AG04449 (cell line): ENCODE data around the gene SGF29.
A peak's percentile ranks its signal among the peaks of the same experiment; 100 is the strongest.

ENCODE experiments used
- CTCF ChIA-PET: fragments of 350-600 bp; formaldehyde crosslinking; extraction: SDS; loops from one replicate; lab custom pipeline; 2021; ENCODE audit warnings: antibody characterized with exemption; lab: Yijun Ruan, JAX
- POLR2A ChIA-PET: fragments of 400-600, 350-600 bp; formaldehyde crosslinking; extraction: SDS; loops from one replicate; lab custom pipeline; 2020; ENCODE audit warnings: antibody characterized with exemption, inconsistent platforms; lab: Yijun Ruan, JAX
- DNase-seq: peaks from one replicate; pipeline ENCODE4 v3.0.0-alpha.2; 2010; ENCODE audit warnings: low read depth, low spot score
- H3K4me3 ChIP-seq: 2 replicates; pipeline ENCODE4 v1.5.1; 2011; ENCODE audit warnings: low read depth, mild to moderate bottlenecking, control low read depth, low read length
- CTCF ChIP-seq: IDR thresholded peaks from one replicate; pipeline ENCODE4 v1.5.1; 2011; ENCODE audit warnings: mild to moderate bottlenecking, moderate library complexity, low read length, control low read depth, inconsistent platforms; ENCODE audit not compliant: insufficient read depth; ENCODE audit errors: missing control alignments

The SGF29 gene

GRCh38 chr16:28532940-28533647 lies 20.6 kb upstream of the SGF29 start:
- TF ChIP-seq CTCF = no peak

GRCh38 chr16:28534542-28535373 lies 19.0 kb upstream of the SGF29 start:
- H3K4me3 ChIP-seq = no peak overlapping the region
- ChIA-PET CTCF (no interaction called here), POLR2A (no interaction called here)
- TF ChIP-seq CTCF = no peak
- no peak for DNase-seq

More at GRCh38 chr16:28532940-28533647, 20.6 kb upstream of the SGF29 start:
- CTCF ChIA-PET = interaction anchor here (1.1 kb wide), 1 partner anchor 15 kb away, joined by 3 read pairs; no protein-coding TSS in a partner anchor
- H3K4me3 ChIP-seq = no peak overlapping the region
- POLR2A ChIA-PET = no interaction called here
- DNase-seq = no peak

- no peak for DNase-seq
- ChIA-PET POLR2A (interaction anchor here (1.2 kb wide), 1 partner anchor 17 kb away, joined by 3 read pairs; the partner anchor contains the start of gene SGF29), CTCF (interaction anchor here (1.0 to 1.4 kb wide), 2 partner anchors 13 to 408 kb away, joined by 3 read pairs; no protein-coding TSS in a partner anchor)
- TF ChIP-seq CTCF = no peak
- H3K4me3 ChIP-seq = peak overlapping the region; percentile 58
These were observed 16.6 kb upstream of the SGF29 start for GRCh38 chr16:28537076-28537475.

GRCh38 chr16:28537964-28538732 lies 15.6 kb upstream of the SGF29 start:
- POLR2A ChIA-PET = interaction anchor here (1.2 kb wide), 1 partner anchor 16 kb away, joined by 3 read pairs; the partner anchor contains the start of gene SGF29
- H3K4me3 ChIP-seq = peak overlapping the region; percentile 58
- DNase-seq = no peak
- no peak for TF ChIP-seq CTCF
- CTCF ChIA-PET = interaction anchor here (1.4 kb wide), 1 partner anchor 407 kb away, joined by 3 read pairs; no protein-coding TSS in a partner anchor

GRCh38 chr16:28538733-28539596 lies 14.8 kb upstream of the SGF29 start, which contains the start of gene NUPR1:
Gene NUPR1 (minus strand): TSS chr16:28538974. CDS start chr16:28538907, 67 bp downstream.
- DNase-seq = peak; percentile 71
- H3K4me3 ChIP-seq = peak within 1 kb of the TSS; percentile 58
- CTCF ChIA-PET = no interaction called here
- no peak for TF ChIP-seq CTCF
- POLR2A ChIA-PET = no interaction called here
